Adipose tissue (tissue), 3 donors: Measurements from ENCODE around the gene UBR7. TPM values are rescaled to one million over a fixed set of nuclear protein-coding genes. Genes with fewer than 3 reads are reported as not detected.

Experiments
- polyA plus RNA-seq, 3 donors: library from polyadenylated mRNA; stranded (reverse); fragments of 200-250 nt; gene quantifications; one replicate each; pipeline ENCODE4 v1.2.3, GENCODE V29; 2013
- donor health status: healthy with polysubstance abuse.
- donor health status: Bipolar disorder and iron deficiency.
- donor health status: healthy.

Gene UBR7
- polyA plus RNA-seq, 3 donors: 11.2 to 13.8 (median 11.3) TPM

Other genes starting within 250 kb of the UBR7 start
- 100 to 1,000 TPM in 1 of 3 donors, 10 to 100 TPM in 2; 26.6 to 147 (median 29.9) TPM for gene ITPK1, start 91.3 kb upstream of the UBR7 start, polyA plus RNA-seq
- gene MOAP1, start 22.4 kb upstream of the UBR7 start, polyA plus RNA-seq: 10 to 100 TPM; 14.7 to 20.8 (median 16.9) TPM
- gene LYSET, start 21.9 kb upstream of the UBR7 start, polyA plus RNA-seq: 10 to 100 TPM; 12.2 to 15.3 (median 14.4) TPM
- gene GON7, start 191 bp upstream of the UBR7 start, polyA plus RNA-seq: 10 to 100 TPM in 2 of 3 donors, 1 to 10 TPM in 1; 10.0 to 23.7 (median 11.5) TPM
- gene BTBD7, start 125.8 kb downstream of the UBR7 start, polyA plus RNA-seq: 10 to 100 TPM in 1 of 3 donors, 1 to 10 TPM in 2; 4.4 to 10.0 (median 7.9) TPM
- not detected for gene COX8C, start 139.9 kb downstream of the UBR7 start, polyA plus RNA-seq
- gene UNC79, start 223.7 kb downstream of the UBR7 start, polyA plus RNA-seq: under 1 TPM; 0.10 to 0.63 (median 0.11) TPM